GM18508 (cell line): ENCODE data around the gene NDUFAF5.

Source experiments
- ATAC-seq: cut with Tn5 transposase; IDR thresholded peaks from one replicate; pipeline ENCODE4 v1.9.1; 2021; ENCODE audit warnings: moderate number of reproducible peaks; ENCODE audit not compliant: insufficient read depth, unreplicated experiment

NDUFAF5 gene

GRCh38 chr20:13775867-13776266 is 9.0 kb upstream of the NDUFAF5 start:
- ATAC-seq: no peak

GRCh38 chr20:13777171-13777601 is 7.6 kb upstream of the NDUFAF5 start:
- ATAC-seq: no peak

GRCh38 chr20:13778827-13779226 is 6.0 kb upstream of the NDUFAF5 start:
- no peak for ATAC-seq

GRCh38 chr20:13783528-13783927 is 1.3 kb upstream of the NDUFAF5 start:
- ATAC-seq: no peak

DNA sequence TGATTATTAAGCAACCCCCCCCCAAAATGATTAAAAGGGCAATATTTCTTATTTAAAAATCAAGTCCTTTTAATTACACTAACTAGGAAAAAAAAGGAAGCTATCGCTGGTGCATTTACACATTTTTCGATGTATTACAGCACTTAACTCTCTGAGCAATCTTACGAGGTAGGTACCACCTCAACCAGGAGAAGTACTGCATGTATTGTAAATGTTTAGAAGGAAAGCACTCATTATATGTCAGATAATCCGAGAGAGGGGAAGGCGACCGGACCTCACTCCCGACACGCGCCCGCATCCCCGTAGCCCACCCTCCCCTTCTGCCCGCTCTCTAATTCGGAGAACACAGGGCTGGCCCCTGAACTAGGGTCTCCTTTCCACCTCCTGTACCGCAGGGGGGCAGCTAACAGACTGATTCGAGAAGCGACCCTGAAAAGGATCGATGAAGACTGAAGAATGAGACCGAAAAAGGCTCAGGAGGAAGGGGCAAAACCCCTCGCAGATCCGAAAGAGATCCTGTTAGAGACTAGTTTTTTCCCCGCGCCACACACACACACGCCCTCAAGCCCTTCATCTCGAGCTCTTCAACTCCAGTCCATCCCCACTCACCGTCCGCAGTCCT is 446 bp upstream of the NDUFAF5 start:
- peak; percentile 2 for ATAC-seq

GRCh38 chr20:13786143-13786828 is 1.5 kb downstream of the NDUFAF5 start:
- no peak for ATAC-seq

DNA sequence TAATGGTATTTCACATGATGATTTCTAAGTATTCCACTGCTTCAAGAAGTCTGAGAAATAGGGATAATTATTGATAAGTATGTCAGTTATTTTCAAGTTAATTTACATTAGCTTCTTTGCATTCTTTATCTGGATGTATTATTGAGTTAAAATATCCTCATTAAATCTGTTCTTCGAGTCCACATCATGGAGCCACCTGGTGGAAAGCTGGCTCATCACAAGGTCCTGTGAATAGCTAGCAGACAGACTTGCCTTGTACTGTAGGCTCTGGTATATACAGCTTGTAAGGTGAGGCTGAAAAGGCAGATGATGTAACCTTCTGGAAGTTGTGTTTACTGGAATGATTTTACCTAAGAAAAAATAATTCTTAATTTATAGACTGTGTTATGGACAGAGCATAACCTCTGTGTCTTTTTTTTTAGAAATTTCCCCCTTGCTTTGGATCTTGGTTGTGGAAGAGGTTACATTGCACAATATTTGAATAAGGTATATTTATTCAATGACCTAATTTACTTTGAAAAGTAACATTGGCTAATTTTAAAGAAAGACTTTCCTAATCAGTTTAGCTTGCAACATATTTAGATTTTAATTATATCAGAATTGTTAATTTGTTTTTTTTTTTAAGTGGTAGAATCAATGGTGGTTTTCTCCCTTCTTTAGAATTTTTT is 3.5 kb downstream of the NDUFAF5 start:
- no peak for ATAC-seq

GRCh38 chr20:13790708-13791107 is 5.9 kb downstream of the NDUFAF5 start:
- no peak for ATAC-seq

- ATAC-seq: no peak
Measured at GRCh38 chr20:13791540-13792459, 7.0 kb downstream of the NDUFAF5 start.

DNA sequence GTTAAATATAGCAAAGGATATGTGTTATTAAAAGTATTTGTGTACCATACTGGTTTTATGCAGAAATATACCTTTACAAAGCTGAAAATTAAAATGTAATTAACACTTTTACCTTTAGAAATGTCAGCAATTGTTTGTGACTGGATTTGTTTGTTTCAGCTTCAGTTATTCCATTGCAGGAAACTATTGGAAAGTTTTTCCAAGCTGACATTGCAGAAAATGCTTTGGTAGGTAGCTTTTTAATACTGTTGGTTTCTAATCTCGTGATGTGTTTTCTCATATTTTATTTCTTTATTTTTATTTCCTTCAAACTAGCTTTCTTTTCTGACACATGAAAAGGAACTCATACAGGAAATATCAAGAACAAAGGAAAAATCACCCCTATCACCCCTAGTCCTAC is 8.2 kb downstream of the NDUFAF5 start:
- ATAC-seq: no peak

DNA sequence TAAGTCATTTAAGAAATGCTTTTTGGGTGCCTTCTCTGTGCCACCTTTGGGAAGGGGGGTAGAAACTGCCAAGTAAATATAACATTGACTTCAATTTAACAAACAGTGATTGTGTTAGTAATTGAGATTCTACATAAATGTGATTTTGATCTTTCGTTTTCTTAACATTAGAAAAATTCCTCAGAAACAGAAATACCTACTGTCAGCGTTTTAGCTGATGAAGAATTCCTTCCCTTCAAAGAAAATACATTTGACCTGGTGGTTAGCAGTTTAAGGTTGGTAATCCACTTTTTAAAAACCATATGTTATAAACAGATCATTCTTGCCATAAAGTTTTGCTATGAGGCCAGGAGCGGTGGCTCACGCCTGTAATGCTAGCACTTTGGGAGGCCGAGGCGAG is 9.8 kb downstream of the NDUFAF5 start:
- ATAC-seq: no peak

GRCh38 chr20:13799040-13799439 is 14.2 kb downstream of the NDUFAF5 start:
- no peak for ATAC-seq

DNA sequence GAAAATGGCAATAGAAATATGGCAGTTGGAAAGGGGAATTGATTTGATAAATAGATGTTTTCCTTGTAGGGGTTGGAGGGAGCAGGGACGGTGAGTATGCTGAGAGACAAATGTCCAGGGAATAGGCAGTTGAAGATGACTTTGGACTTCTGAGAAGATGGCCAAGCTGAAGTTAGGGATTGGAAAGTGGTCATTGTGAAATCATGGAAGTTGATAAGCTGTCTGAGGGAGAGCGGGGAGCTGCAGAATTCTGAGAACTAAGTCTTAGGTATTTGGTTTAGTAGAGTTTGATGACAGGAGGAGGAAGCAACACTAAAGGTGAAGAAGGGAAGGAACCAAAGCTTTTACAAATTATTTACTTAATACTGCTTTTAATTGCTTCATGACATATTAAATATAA is 15.1 kb downstream of the NDUFAF5 start:
- no peak for ATAC-seq

DNA sequence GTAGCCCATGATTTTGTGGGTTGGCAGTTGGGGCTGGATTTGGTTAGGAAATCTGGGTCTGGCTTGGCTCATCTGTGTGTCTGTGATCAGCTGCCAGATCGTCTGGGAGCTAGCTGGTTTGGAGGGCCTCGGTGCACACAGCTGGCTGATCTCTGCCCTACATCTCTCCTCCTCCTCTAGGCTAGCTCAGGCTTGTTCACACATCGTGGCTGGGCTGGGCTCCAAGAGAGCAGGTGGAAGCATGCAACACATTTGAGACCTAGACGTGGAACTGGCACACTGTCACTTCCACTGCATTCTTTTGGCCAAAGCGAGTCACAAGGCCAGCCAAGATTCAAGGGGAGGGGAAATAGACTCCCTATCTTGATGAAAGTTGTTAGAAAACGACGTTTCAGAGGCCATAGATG is 15.9 kb downstream of the NDUFAF5 start:
- ATAC-seq: no peak

GRCh38 chr20:13809373-13809772 is 24.5 kb downstream of the NDUFAF5 start:
- no peak for ATAC-seq

- no peak for ATAC-seq
Measured at GRCh38 chr20:13809855-13810254, 25.0 kb downstream of the NDUFAF5 start.

DNA sequence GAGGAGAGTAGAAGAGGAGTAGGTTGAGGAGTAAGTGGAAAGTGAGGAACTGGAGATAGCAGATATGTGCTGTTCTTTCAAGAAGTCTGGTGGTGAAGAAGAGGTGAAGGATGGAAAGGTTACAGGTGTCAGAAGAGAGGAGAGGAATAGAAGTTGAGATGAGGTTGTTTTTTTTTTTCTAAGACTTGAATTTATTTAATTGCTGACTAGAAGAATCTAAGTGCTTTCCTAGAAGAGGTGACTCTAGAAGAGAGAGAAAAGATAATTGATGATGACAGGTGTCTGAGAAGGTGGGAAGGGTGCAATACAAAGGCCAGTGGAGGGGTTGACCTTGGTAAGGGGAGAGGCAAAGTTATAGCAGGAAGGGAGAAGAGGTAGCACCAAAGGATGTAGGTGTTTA is 25.6 kb downstream of the NDUFAF5 start:
- no peak for ATAC-seq

DNA sequence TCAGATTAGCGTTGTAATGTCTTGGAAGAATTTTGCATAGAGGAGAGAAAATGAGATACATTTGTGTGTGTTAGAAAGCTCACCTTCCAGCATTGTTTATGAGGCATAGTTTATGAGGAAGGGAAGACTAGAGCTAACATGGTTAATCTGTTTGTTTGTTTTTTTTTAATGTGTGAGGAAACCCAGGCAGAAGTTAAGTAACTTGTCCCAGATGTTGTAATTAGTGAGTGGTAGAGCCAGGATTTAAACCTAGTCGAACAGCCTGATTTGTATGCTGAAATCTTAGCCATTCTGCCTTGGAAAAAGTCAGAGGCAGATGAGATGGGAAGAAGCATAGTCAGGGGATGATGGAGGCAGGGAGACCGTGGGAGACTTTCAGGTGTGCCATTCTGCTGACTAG is 29.1 kb downstream of the NDUFAF5 start:
- ATAC-seq: no peak

DNA sequence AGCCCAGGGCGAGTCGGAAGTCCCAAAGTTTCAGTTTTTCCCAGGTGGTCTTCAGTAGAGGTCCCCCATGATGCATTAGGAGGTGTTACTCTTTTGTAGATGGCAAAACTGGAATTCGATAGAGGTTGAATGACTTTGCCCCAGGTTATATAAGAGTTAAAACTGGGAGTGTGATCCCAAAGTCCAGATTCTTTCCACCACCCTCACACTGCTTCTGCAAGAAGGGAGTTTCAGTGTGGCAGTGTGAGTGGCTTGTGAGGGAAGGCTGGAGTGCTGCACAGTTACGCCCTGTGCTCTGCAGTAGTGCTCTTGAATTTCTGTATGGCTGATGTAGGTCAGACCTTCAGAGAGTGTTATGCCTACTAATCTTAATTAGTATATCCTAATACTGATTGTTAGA is 29.8 kb downstream of the NDUFAF5 start:
- no peak for ATAC-seq

DNA sequence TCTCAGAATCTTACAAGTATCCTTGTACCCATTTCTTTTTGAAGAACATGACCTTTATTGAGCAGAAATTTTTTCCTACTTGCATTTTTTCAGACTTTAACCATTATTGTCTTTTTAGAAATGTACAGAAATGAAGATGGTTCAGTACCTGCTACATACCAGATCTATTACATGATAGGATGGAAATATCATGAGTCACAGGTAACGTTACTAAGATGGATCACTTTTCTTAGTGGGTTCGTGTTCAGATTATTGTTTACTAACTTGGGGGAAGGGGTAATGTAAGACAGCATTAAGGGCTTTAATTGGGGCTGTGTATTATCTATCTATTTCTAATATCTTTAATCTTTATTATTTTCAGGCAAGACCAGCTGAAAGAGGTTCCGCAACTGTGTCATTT is 31.9 kb downstream of the NDUFAF5 start:
- no peak for ATAC-seq

DNA sequence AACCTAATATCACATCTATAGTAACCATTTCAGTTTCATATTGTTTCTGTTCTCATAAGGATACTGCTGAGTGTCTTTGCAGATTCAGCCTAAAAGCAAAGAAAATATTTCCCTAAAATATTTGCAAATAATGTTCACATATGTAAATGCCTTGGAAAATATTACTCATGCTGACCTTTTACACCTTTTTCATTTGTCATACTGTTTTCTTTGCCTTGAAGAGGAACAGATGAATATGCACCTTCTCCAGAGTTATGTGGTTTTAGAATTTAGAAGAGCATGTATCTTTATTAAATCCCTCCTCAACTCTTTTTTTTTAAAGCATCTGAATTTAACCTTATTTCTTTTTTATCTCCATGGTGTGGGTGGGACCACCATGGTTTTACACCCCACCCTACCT is 32.5 kb downstream of the NDUFAF5 start:
- ATAC-seq: no peak
